ENCODE results near the gene CASKIN1.

Gene CASKIN1

DNA sequence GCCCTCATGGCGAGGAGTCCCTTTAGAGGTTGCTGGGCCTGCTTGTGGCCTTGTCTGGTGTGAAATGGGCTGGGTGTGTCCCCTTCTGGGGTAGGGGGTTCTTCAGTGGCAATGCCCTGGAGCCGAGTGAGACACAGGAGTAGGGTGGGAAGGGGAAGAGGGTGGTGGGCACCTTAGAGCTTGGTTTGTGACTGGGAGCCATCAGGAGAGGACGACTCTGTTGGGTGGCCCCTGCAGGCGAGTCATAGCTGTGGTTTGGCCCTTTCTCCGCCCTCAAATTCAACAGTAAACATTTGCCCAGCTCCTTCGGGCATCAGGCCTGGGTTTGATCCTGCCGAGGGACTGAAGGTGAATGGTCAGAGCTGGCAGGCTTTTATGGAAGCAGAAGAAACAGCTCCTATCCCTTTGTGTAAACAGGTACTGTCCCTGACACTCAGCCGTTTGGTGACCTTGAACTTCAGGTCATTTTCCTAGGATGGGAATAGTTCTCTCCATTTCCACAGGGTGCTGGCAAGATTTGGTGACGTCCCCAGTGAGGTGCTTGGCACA is 29.9 kb upstream of the CASKIN1 start:
- H3K4me3 ChIP-seq (ENCODE audit: low read length), result no peak overlapping the region
- no peak for TF ChIP-seq CTCF (IDR thresholded peaks at IDR 0.05; ENCODE audit: insufficient read depth, low read depth, low read length, missing control alignments)
- no peak for DNase-seq (ENCODE audit: low read depth)

DNA sequence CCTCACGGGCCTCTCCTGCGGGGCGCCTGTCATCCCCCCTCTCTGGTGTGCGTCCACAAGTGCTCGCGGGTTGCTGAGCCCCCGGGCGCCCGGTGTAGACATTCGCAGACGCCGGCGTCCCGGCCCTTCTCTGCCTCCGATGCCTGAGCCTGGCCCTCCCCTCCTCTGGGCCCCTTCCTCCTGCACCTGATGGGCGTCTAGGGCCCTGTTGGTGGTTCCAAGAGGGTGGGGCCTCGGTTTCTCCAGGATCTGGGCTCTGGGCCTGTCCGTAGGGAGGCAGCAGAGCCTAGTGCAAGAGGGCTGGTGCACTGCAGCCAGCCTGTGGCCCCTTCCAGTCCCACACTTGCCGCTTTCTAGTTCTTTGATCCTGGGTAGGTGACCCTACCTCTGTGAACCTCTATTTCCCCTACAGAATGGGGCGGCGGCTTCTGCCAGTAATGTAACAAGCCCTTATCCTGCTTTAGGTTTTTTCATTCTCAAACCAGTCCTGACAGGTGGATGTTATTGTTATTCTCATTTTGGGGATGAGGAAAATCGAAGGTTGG is 27.6 kb upstream of the CASKIN1 start:
- TF ChIP-seq CTCF (IDR thresholded peaks at IDR 0.05; ENCODE audit: insufficient read depth, low read depth, low read length, missing control alignments), result peak; percentile 15
- DNase-seq (ENCODE audit: low read depth), result peak; percentile 63
- peak overlapping the region; percentile 87 for H3K4me3 ChIP-seq (ENCODE audit: low read length)

GRCh38 chr16:2223221-2223941 is 27.0 kb upstream of the CASKIN1 start, which contains the start of gene E4F1:
E4F1 (plus strand) TSS chr16:2223591; CDS start chr16:2223614, 23 bp downstream.
- DNase-seq (ENCODE audit: low read depth), result peak; percentile 100
- peak; percentile 1 for TF ChIP-seq CTCF (IDR thresholded peaks at IDR 0.05; ENCODE audit: insufficient read depth, low read depth, low read length, missing control alignments)
- peak within 1 kb of the TSS; percentile 87 for H3K4me3 ChIP-seq (ENCODE audit: low read length)

GRCh38 chr16:2216330-2216729 is 19.9 kb upstream of the CASKIN1 start:
- no peak overlapping the region for H3K4me3 ChIP-seq (ENCODE audit: low read length)
- TF ChIP-seq CTCF (IDR thresholded peaks at IDR 0.05; ENCODE audit: insufficient read depth, low read depth, low read length, missing control alignments), result no peak
- DNase-seq (ENCODE audit: low read depth), result no peak

DNA sequence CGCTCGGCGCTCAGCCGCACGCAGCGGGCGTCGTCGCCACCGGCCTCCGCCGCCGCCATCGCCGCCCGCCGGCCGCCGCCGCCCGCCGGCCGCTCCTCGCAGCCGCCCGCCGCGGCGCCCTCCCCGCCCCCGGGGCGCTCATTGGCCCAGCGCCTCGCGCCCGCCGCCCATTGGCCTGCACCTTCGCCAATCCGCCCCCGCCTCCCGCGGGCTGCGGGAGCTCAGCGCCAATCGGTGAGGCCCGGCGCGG is 18.2 kb upstream of the CASKIN1 start, which contains the start of gene PGP:
Gene PGP (minus strand): TSS at position 122 of the 250 bp plus-strand sequence. CDS start 63 bp downstream, at position 59.
- no peak for DNase-seq (ENCODE audit: low read depth)
- H3K4me3 ChIP-seq (ENCODE audit: low read length), result peak within 1 kb of the TSS; percentile 68
- no peak for TF ChIP-seq CTCF (IDR thresholded peaks at IDR 0.05; ENCODE audit: insufficient read depth, low read depth, low read length, missing control alignments)

DNA sequence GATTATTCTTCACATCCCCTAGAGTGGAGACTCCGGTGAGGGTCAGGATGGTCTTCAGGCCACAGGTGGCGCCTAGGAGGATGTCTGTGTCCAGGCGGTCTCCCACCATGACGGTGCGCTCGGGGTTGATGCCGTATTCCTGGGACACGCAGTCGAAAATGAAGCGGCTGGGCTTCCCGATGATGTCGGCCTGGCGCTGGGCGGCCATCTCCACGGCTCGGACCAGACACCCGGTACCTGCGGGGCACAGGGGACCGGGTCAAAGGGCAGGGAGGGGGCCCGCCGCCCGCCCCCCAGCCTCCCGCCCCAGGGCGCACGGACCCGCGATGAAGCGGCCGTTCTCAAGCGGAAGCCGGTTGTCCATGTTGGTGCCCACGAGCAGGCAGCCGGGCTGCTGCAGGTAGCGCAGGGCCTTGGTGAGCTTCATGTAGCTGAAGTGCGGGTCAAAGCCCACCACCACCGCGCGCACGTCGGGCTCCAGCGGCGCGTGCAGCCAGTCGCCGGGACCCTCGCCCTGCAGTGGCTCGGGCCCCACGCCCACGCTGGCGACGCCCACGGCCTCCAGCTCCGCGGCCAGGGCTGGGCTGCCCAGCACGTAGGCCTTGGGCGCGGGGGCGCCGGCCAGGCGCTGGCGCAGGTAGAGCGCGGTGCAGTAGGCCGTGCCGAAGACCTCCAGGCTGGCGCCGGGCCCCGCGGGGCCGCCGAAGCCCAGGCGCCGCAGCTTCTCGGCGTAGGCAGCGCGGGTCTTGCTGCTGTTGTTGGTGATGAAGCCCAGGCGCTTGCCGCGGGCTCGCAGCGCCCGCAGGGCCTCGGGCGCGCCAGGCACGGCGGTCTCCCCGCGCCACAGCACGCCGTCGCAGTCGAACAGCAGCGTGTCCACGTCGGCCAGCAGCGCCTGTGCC is 17.7 kb upstream of the CASKIN1 start:
- no peak for TF ChIP-seq CTCF (IDR thresholded peaks at IDR 0.05; ENCODE audit: insufficient read depth, low read depth, low read length, missing control alignments)
- DNase-seq (ENCODE audit: low read depth), result no peak
- peak overlapping the region; percentile 50 for H3K4me3 ChIP-seq (ENCODE audit: low read length)

All from epithelial cell of esophagus (primary cell).